Skeletal muscle cell (primary cell): ENCODE measurements around the gene TPRN.

Source experiments
- DNase-seq: peaks from one replicate; pipeline ENCODE4 v3.0.0-alpha.2; 2010; ENCODE audit warnings: low read depth
- H3K4me3 ChIP-seq: 2 replicates; pipeline ENCODE4 v1.5.1; 2011; ENCODE audit warnings: low read depth, mild to moderate bottlenecking, control low read depth, low read length, moderate library complexity

TPRN gene

GRCh38 chr9:137149363-137149762 is 51.2 kb downstream of the TPRN start:
- DNase-seq: no peak
- H3K4me3 ChIP-seq: no peak overlapping the region

- DNase-seq: no peak
- no peak overlapping the region for H3K4me3 ChIP-seq
Observed at GRCh38 chr9:137148661-137149060, 51.9 kb downstream of the TPRN start.

- H3K4me3 ChIP-seq: no peak overlapping the region
- no peak for DNase-seq
Observed at GRCh38 chr9:137148242-137148641, 52.3 kb downstream of the TPRN start.

- no peak overlapping the region for H3K4me3 ChIP-seq
Observed at GRCh38 chr9:137147793-137148160, 52.8 kb downstream of the TPRN start.

GRCh38 chr9:137147091-137147792 is 53.3 kb downstream of the TPRN start:
- DNase-seq: no peak
- no peak overlapping the region for H3K4me3 ChIP-seq

More at GRCh38 chr9:137147793-137148160, 52.8 kb downstream of the TPRN start:
- no peak for DNase-seq

- no peak for DNase-seq
- no peak overlapping the region for H3K4me3 ChIP-seq
Observed at GRCh38 chr9:137146527-137146918, 54.0 kb downstream of the TPRN start.

GRCh38 chr9:137145731-137146526 is 54.6 kb downstream of the TPRN start:
- H3K4me3 ChIP-seq: no peak overlapping the region
- no peak for DNase-seq

GRCh38 chr9:137143459-137143858 is 57.1 kb downstream of the TPRN start:
- H3K4me3 ChIP-seq: no peak overlapping the region
- DNase-seq: no peak

- H3K4me3 ChIP-seq: no peak overlapping the region
- DNase-seq: no peak
Observed at GRCh38 chr9:137141976-137142936, 58.3 kb downstream of the TPRN start.
